Trophoblast cell (in vitro differentiated cells and primary cell): Measurements from ENCODE around the gene CUX1.

Experiments
- DNase-seq, 2 donors: peaks; one replicate each; pipeline ENCODE4 v3.0.0-alpha.2; 2016
- H2AFZ ChIP-seq: 2 replicates; pipeline ENCODE4 v1.6.1; 2013; ENCODE audit warnings: low read length, moderate library complexity, mild to moderate bottlenecking; ENCODE audit not compliant: insufficient read depth, poor library complexity
- H2AK5ac ChIP-seq: 2 replicates; pipeline ENCODE4 v1.6.1; 2013; ENCODE audit warnings: mild to moderate bottlenecking, low read length
- H2BK120ac ChIP-seq: 2 replicates; pipeline ENCODE4 v1.6.1; 2013; ENCODE audit warnings: low read length, mild to moderate bottlenecking, moderate library complexity; ENCODE audit not compliant: insufficient read depth, poor library complexity
- H2BK12ac ChIP-seq: 2 replicates; pipeline ENCODE4 v1.6.1; 2013; ENCODE audit warnings: mild to moderate bottlenecking, low read length, moderate library complexity
- H2BK5ac ChIP-seq: 2 replicates; pipeline ENCODE4 v1.6.1; 2013; ENCODE audit warnings: low read length, low read depth, moderate library complexity, mild to moderate bottlenecking; ENCODE audit not compliant: poor library complexity
- H3K14ac ChIP-seq: 2 replicates; pipeline ENCODE4 v1.6.1; 2013; ENCODE audit warnings: mild to moderate bottlenecking, low read length
- H3K18ac ChIP-seq: 2 replicates; pipeline ENCODE4 v1.6.1; 2013; ENCODE audit warnings: mild to moderate bottlenecking, low read length
- H3K23ac ChIP-seq: 2 replicates; pipeline ENCODE4 v1.6.1; 2013; ENCODE audit warnings: low read length
- H3K27ac ChIP-seq: 2 replicates; pipeline ENCODE4 v1.5.1; 2013; ENCODE audit warnings: low read depth, mild to moderate bottlenecking, inconsistent platforms, low read length, moderate library complexity
- H3K27me3 ChIP-seq: 2 replicates; pipeline ENCODE4 v1.6.1; 2013; ENCODE audit warnings: inconsistent platforms, mild to moderate bottlenecking, low read length, moderate library complexity; ENCODE audit not compliant: insufficient read depth
- H3K36me3 ChIP-seq, 2 experiments: 1 replicate in 1 of 2; 2 replicates in 1 of 2; pipeline ENCODE4 v1.6.1; 2013; ENCODE audit warnings: low read length in 2 of 2, mild to moderate bottlenecking in 2 of 2, moderate library complexity in 1 of 2; ENCODE audit not compliant: insufficient read depth in 2 of 2, control insufficient read depth in 1 of 2
- H3K4ac ChIP-seq: 2 replicates; pipeline ENCODE4 v1.6.1; 2013; ENCODE audit warnings: low read depth, mild to moderate bottlenecking, low read length, moderate library complexity
- H3K4me1 ChIP-seq, 2 experiments: 1 replicate in 1 of 2; 2 replicates in 1 of 2; pipeline ENCODE4 v1.6.1; 2013; ENCODE audit warnings: low read length in 2 of 2, mild to moderate bottlenecking in 2 of 2, moderate library complexity in 1 of 2; ENCODE audit not compliant: insufficient read depth in 2 of 2, control insufficient read depth in 1 of 2
- H3K4me2 ChIP-seq: 2 replicates; pipeline ENCODE4 v1.6.1; 2013; ENCODE audit warnings: inconsistent platforms, mild to moderate bottlenecking, low read length, moderate library complexity
- H3K4me3 ChIP-seq: 2 replicates; pipeline ENCODE4 v1.5.1; 2013; ENCODE audit warnings: mild to moderate bottlenecking, low read depth, low read length, inconsistent platforms
- H3K79me1 ChIP-seq: one replicate; pipeline ENCODE4 v1.6.1; 2013; ENCODE audit warnings: low read length
- H3K79me2 ChIP-seq: 2 replicates; pipeline ENCODE4 v1.6.1; 2013; ENCODE audit warnings: low read length, mild to moderate bottlenecking; ENCODE audit not compliant: control insufficient read depth, insufficient read depth, poor library complexity
- H3K9ac ChIP-seq: 2 replicates; pipeline ENCODE4 v1.6.1; 2013; ENCODE audit warnings: mild to moderate bottlenecking, low read length
- H3K9me3 ChIP-seq: 2 replicates; pipeline ENCODE4 v1.6.1; 2013; ENCODE audit warnings: low read depth, mild to moderate bottlenecking, control low read depth, inconsistent platforms, low read length; ENCODE audit not compliant: insufficient read depth
- H4K12ac ChIP-seq: 2 replicates; pipeline ENCODE4 v1.6.1; 2013; ENCODE audit warnings: low read depth, mild to moderate bottlenecking, low read length, moderate library complexity
- H4K8ac ChIP-seq: 2 replicates; pipeline ENCODE4 v1.6.1; 2013; ENCODE audit warnings: low read depth, mild to moderate bottlenecking, low read length, moderate library complexity
- H4K91ac ChIP-seq: one replicate; pipeline ENCODE4 v1.6.1; 2013; ENCODE audit warnings: low read depth, mild to moderate bottlenecking, low read length, moderate library complexity
- WGBS: extraction: QIAGEN DNeasy Blood & Tissue Kit; methylation state at CpG from one replicate; pipeline ENCODE4 v1.1.7; 2013; ENCODE audit warnings: missing lambda C conversion rate; ENCODE audit not compliant: insufficient read length, insufficient coverage; ENCODE audit errors: extremely low coverage; 5-methylcytosine and 5-hydroxymethylcytosine counted together

Gene CUX1

GRCh38 chr7:101922631-101923601 is 105.5 kb downstream of the CUX1 start:
- no CpG with 5 or more reads among the region's 24 CpGs for WGBS
- Histone ChIP-seq H3K36me3 (peaks cover 13 to 18% of the 10 kb centered on the region in 2 experiments), H3K14ac (peak overlapping the region; percentile 56)

GRCh38 chr7:101923602-101923985 is 106.2 kb downstream of the CUX1 start:
- Histone ChIP-seq H3K27ac (peak overlapping the region; percentile 48), H4K12ac (no peak overlapping the region), H3K79me2 (peaks cover 16% of the 10 kb centered on the region), H4K8ac (peak overlapping the region; percentile 33), H3K27me3 (no peaks in the 10 kb centered on the region), H3K23ac (no peak overlapping the region), H4K91ac (peak overlapping the region; percentile 61), H2BK5ac (no peak overlapping the region), H3K4me3 (no peak overlapping the region), H3K9ac (no peak overlapping the region), H3K14ac (peak overlapping the region; percentile 50), H3K36me3 (peaks cover 7 to 11% of the 10 kb centered on the region in 2 experiments), H3K4me1 (peaks cover 13 to 18% of the 10 kb centered on the region in 2 experiments), H2AK5ac (peak overlapping the region; percentile 87), H3K4ac (peak overlapping the region; percentile 87), H2BK120ac (no peak overlapping the region), H3K18ac (peak overlapping the region; percentile 92), H3K4me2 (no peak overlapping the region), H3K79me1 (peaks cover 12% of the 10 kb centered on the region), H3K9me3 (peaks cover 2% of the 10 kb centered on the region), H2BK12ac (no peak overlapping the region), H2AFZ (no peak overlapping the region)
- no CpG with 5 or more reads among the region's 11 CpGs for WGBS
- no peak for DNase-seq

More at GRCh38 chr7:101922631-101923601, 105.5 kb downstream of the CUX1 start:
- H3K23ac ChIP-seq, result no peak overlapping the region
- no peak overlapping the region for H4K12ac ChIP-seq
- no peak overlapping the region for H3K9ac ChIP-seq
- peaks cover 16% of the 10 kb centered on the region for H3K79me2 ChIP-seq
- H3K4me3 ChIP-seq, result no peak overlapping the region
- H2AK5ac ChIP-seq, result peak overlapping the region; percentile 61
- H3K79me1 ChIP-seq, result peaks cover 12% of the 10 kb centered on the region
- H3K4ac ChIP-seq, result peak overlapping the region; percentile 47
- peak overlapping the region; percentile 33 for H4K8ac ChIP-seq
- H2AFZ ChIP-seq, result no peak overlapping the region
- H2BK12ac ChIP-seq, result peak overlapping the region; percentile 21
- H3K27me3 ChIP-seq, result no peaks in the 10 kb centered on the region
- H3K27ac ChIP-seq, result peak overlapping the region; percentile 67
- H3K4me2 ChIP-seq, result peak overlapping the region; percentile 31
- H2BK5ac ChIP-seq, result peak overlapping the region; percentile 0
- H3K9me3 ChIP-seq, result peaks cover 2% of the 10 kb centered on the region
- peak overlapping the region; percentile 92 for H3K18ac ChIP-seq
- H3K4me1 ChIP-seq, result peaks cover 13 to 18% of the 10 kb centered on the region in 2 experiments
- H2BK120ac ChIP-seq, result peak overlapping the region; percentile 76
- H4K91ac ChIP-seq, result peak overlapping the region; percentile 67
- peak; percentile 91 for DNase-seq

GRCh38 chr7:101924171-101924570 is 106.7 kb downstream of the CUX1 start:
- peak overlapping the region; percentile 26 for H3K27ac ChIP-seq
- H3K79me1 ChIP-seq, result peaks cover 12% of the 10 kb centered on the region
- H3K23ac ChIP-seq, result no peak overlapping the region

GRCh38 chr7:101926265-101926664 is 108.8 kb downstream of the CUX1 start:
- Histone ChIP-seq H3K79me1 (peaks cover 12% of the 10 kb centered on the region), H3K27ac (no peak overlapping the region), H2AFZ (no peak overlapping the region), H3K4me3 (no peak overlapping the region), H2AK5ac (no peak overlapping the region), H3K18ac (no peak overlapping the region), H3K4me1 (peaks cover 13 to 18% of the 10 kb centered on the region in 2 experiments), H4K91ac (no peak overlapping the region), H3K23ac (no peak overlapping the region), H3K27me3 (no peaks in the 10 kb centered on the region), H3K9me3 (peaks cover 2% of the 10 kb centered on the region), H3K4me2 (no peak overlapping the region), H2BK5ac (no peak overlapping the region), H3K4ac (no peak overlapping the region), H2BK12ac (no peak overlapping the region), H2BK120ac (no peak overlapping the region), H3K14ac (no peak overlapping the region), H4K8ac (no peak overlapping the region), H4K12ac (no peak overlapping the region), H3K79me2 (peaks cover 13% of the 10 kb centered on the region), H3K36me3 (peaks cover 4 to 7% of the 10 kb centered on the region in 2 experiments), H3K9ac (no peak overlapping the region)
- no CpG with 5 or more reads among the region's 3 CpGs for WGBS
- no peak for DNase-seq

More at GRCh38 chr7:101924171-101924570, 106.7 kb downstream of the CUX1 start:
- H3K4ac ChIP-seq, result peak overlapping the region; percentile 87
- H2AFZ ChIP-seq, result no peak overlapping the region
- H3K36me3 ChIP-seq, result peaks cover 7% of the 10 kb centered on the region in 2 experiments
- H4K91ac ChIP-seq, result peak overlapping the region; percentile 61
- DNase-seq, result peak; percentile 32 to 54
- H4K8ac ChIP-seq, result no peak overlapping the region
- no peak overlapping the region for H3K9ac ChIP-seq
- no peaks in the 10 kb centered on the region for H3K27me3 ChIP-seq
- no peak overlapping the region for H3K4me3 ChIP-seq
- peak overlapping the region; percentile 71 for H2BK12ac ChIP-seq
- H3K18ac ChIP-seq, result peak overlapping the region; percentile 77
- H3K4me2 ChIP-seq, result no peak overlapping the region
- H3K14ac ChIP-seq, result no peak overlapping the region
- H3K79me2 ChIP-seq, result peaks cover 16% of the 10 kb centered on the region
- peak overlapping the region; percentile 77 for H2AK5ac ChIP-seq
- WGBS, result no CpG with 5 or more reads among the region's 9 CpGs
- peak overlapping the region; percentile 50 for H2BK120ac ChIP-seq
- H3K9me3 ChIP-seq, result peaks cover 2% of the 10 kb centered on the region
- H3K4me1 ChIP-seq, result peaks cover 13 to 18% of the 10 kb centered on the region in 2 experiments
- peak overlapping the region; percentile 54 for H2BK5ac ChIP-seq
- H4K12ac ChIP-seq, result no peak overlapping the region
